MM.1S (cell line): Measurements from ENCODE around the gene PPL.

Experiments
- EZH2 ChIP-seq: fragments of 300-600 bp; sonication (generic); optimal IDR thresholded peaks from 2 replicates; pipeline ENCODE3; 2017; ENCODE audit warnings: low read depth, mild to moderate bottlenecking, antibody characterized with exemption, low read length, mixed read lengths
- EZH2phosphoT487 ChIP-seq: fragments of 300-600 bp; sonication (generic); IDR thresholded peaks from 2 replicates; pipeline ENCODE4 v1.6.1; 2018; ENCODE audit warnings: antibody characterized with exemption, low read length
- TF ChIP-seq, protein P1 (sequence below): fragments of 300-600 bp; sonication (generic); IDR thresholded peaks from 2 replicates; pipeline ENCODE4 v1.5.1; 2016; ENCODE audit warnings: antibody characterized with exemption, low read length, mixed read lengths

DNA sequence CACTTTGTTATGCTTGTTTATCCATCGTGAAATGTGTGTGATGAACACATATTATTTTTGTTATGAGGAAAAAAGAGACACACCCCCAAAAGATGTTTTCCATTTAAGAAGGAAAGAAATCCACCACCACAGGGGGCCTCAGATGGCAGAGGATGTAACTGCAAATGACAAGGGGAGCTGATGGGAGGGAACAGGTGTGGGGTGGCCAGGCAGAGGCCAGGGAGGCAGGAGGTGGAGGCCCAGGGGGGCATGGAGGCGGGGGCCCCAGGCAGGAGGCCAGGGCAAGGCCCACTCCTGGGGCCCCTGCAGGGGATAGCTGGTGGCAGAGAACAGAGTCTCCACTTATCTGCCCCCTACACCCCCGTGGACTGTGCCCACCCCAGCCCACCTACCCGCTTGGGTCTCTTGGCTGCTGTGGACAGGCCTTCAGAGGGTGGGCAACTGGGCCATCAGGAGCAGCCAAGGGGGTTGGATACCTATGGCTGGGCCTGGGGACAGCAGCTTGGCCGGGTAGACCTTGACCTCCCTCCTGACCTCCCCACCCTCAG is 28.0 kb downstream of the PPL start:
- TF ChIP-seq, protein P1, sequence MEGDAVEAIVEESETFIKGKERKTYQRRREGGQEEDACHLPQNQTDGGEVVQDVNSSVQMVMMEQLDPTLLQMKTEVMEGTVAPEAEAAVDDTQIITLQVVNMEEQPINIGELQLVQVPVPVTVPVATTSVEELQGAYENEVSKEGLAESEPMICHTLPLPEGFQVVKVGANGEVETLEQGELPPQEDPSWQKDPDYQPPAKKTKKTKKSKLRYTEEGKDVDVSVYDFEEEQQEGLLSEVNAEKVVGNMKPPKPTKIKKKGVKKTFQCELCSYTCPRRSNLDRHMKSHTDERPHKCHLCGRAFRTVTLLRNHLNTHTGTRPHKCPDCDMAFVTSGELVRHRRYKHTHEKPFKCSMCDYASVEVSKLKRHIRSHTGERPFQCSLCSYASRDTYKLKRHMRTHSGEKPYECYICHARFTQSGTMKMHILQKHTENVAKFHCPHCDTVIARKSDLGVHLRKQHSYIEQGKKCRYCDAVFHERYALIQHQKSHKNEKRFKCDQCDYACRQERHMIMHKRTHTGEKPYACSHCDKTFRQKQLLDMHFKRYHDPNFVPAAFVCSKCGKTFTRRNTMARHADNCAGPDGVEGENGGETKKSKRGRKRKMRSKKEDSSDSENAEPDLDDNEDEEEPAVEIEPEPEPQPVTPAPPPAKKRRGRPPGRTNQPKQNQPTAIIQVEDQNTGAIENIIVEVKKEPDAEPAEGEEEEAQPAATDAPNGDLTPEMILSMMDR = no peak
- no peak for TF ChIP-seq EZH2
- no peak for TF ChIP-seq EZH2phosphoT487
